Medulla oblongata (tissue), 1 donor: ENCODE measurements around the gene SREK1.
"Not testable (repeated sequence)": the region's sequence is repeated elsewhere in the genome, so short reads cannot be mapped to it uniquely, and the experiment has no call there.

Source experiments
- DNase-seq: peaks from one replicate; pipeline ENCODE4 v3.0.0-alpha.2; 2015; ENCODE audit errors: extremely low spot score

Gene SREK1

GRCh38 chr5:66144074-66144833, at the start of gene SREK1:
SREK1 (plus strand) TSS chr5:66144300; CDS start chr5:66144377, 77 bp downstream.
- DNase-seq: peak; percentile 92

GRCh38 chr5:66100851-66101250, 43.2 kb upstream of the SREK1 start:
- DNase-seq: no peak

GRCh38 chr5:66113160-66113559, 30.9 kb upstream of the SREK1 start:
- DNase-seq: no peak

- no peak for DNase-seq
Measured at GRCh38 chr5:66118304-66118703, 25.8 kb upstream of the SREK1 start.

- DNase-seq: no peak
Measured at GRCh38 chr5:66122379-66123034, 21.6 kb upstream of the SREK1 start.

- no peak for DNase-seq
Measured at GRCh38 chr5:66129144-66129543, 15.0 kb upstream of the SREK1 start.

GRCh38 chr5:66130493-66130892, 13.6 kb upstream of the SREK1 start:
- no peak for DNase-seq

- no peak for DNase-seq
Measured at GRCh38 chr5:66134407-66134861, 9.7 kb upstream of the SREK1 start.

GRCh38 chr5:66136053-66136452, 8.0 kb upstream of the SREK1 start:
- no peak for DNase-seq

- not testable (repeated sequence) for DNase-seq
Measured at GRCh38 chr5:66136944-66137343, 7.2 kb upstream of the SREK1 start.

- DNase-seq: no peak
Measured at GRCh38 chr5:66138637-66139317, 5.3 kb upstream of the SREK1 start.

GRCh38 chr5:66139318-66139712, 4.8 kb upstream of the SREK1 start:
- DNase-seq: no peak

GRCh38 chr5:66142417-66142816, 1.7 kb upstream of the SREK1 start:
- no peak for DNase-seq

- no peak for DNase-seq
Measured at GRCh38 chr5:66143473-66144073, 527 bp upstream of the SREK1 start.

- peak; percentile 83 for DNase-seq
Measured at GRCh38 chr5:66144834-66145390, 812 bp downstream of the SREK1 start.

- DNase-seq: no peak
Measured at GRCh38 chr5:66145737-66146136, 1.6 kb downstream of the SREK1 start.

- no peak for DNase-seq
Measured at GRCh38 chr5:66149950-66150349, 5.8 kb downstream of the SREK1 start.

GRCh38 chr5:66151030-66151429, 6.9 kb downstream of the SREK1 start:
- DNase-seq: no peak

- no peak for DNase-seq
Measured at GRCh38 chr5:66151491-66151890, 7.4 kb downstream of the SREK1 start.

GRCh38 chr5:66157046-66157445, 12.9 kb downstream of the SREK1 start:
- DNase-seq: no peak

- DNase-seq: no peak
Measured at GRCh38 chr5:66161356-66161755, 17.3 kb downstream of the SREK1 start.
